Left lung (tissue), 10 donors: ENCODE measurements around the gene TRPC4AP. TPM values are rescaled to one million over a fixed set of nuclear protein-coding genes. Genes with fewer than 3 reads are reported as not detected.
A peak's percentile ranks its signal among the peaks of the same experiment; 100 is the strongest.

Experiments
- ATAC-seq: fragments of 200-7000 bp; cut with Tn5 transposase; one replicate; pipeline ENCODE4 v1.9.1; 2020; ENCODE audit warnings: moderate library complexity
- DNase-seq, 4 donors: peaks; one replicate each; pipeline ENCODE4 v3.0.0-alpha.2; 2013 to 2020
- H3K27ac ChIP-seq, 2 donors: fragments of 200-600 bp; sonication (generic) in 1 of 2; one replicate each; pipeline versions ENCODE4 v1.5.0 to v1.8.0; 2020 to 2021
- H3K27me3 ChIP-seq, 2 donors: fragments of 200-600 bp; sonication (generic) in 1 of 2; one replicate each; pipeline versions ENCODE4 v1.5.0 to v1.8.0; 2020 to 2021
- H3K36me3 ChIP-seq, 2 donors: fragments of 200-600 bp; sonication (generic) in 1 of 2; one replicate each; pipeline versions ENCODE4 v1.5.0 to v1.8.0; 2020 to 2021
- H3K4me1 ChIP-seq, 2 donors: fragments of 200-600 bp; one replicate each; pipeline ENCODE4 v1.8.0; 2021
- H3K4me3 ChIP-seq, 2 donors: fragments of 200-600 bp; sonication (generic) in 1 of 2; one replicate each; pipeline versions ENCODE4 v1.5.0 to v1.8.0; 2020 to 2021; ENCODE audit warnings: mild to moderate bottlenecking in 1 of 2
- H3K9me3 ChIP-seq, 2 donors: fragments of 200-600 bp; sonication (generic) in 1 of 2; one replicate each; pipeline versions ENCODE4 v1.5.0 to v1.8.0; 2020 to 2021
- CTCF ChIP-seq, 2 donors: fragments of 200-600 bp; sonication (generic) in 1 of 2; IDR thresholded peaks; one replicate each; pipeline versions ENCODE4 v1.5.0 to v1.8.0; 2021; ENCODE audit warnings: antibody characterized with exemption in 2 of 2
- intact Hi-C, 2 donors: fragments of 100-400 bp; cut with DNase I; formaldehyde crosslinking; loops; one replicate each; pipeline versions ENCODE4 v1.11.2 to v1.14.2; 2022
- polyA plus RNA-seq, 6 donors: library from polyadenylated mRNA; unstranded; fragments of 120-200 nt; gene quantifications; one replicate each; pipeline ENCODE4 v1.2.1, GENCODE V29; 2013; ENCODE audit not compliant: insufficient read length in 6 of 6
- total RNA-seq, 2 donors: library from RNA; stranded (reverse); fragmentation: NEBNext Ultra II Directional; extraction: Animal tissue kit (Norgen Biotek cat#: 25700); gene quantifications; one replicate each; pipeline ENCODE4 v1.2.1, GENCODE V29; 2021
- donor health status: DM: no; HTN: yes; CAD: no.
- donor health status: DM: no; HTN: no; CAD: no.

Gene TRPC4AP
- total and polyA plus RNA-seq, 8 donors: 57.8 to 70.8 (median 67.0) TPM

- intact Hi-C loops: no loop called here
- DNase-seq: no peak
- no peak for TF ChIP-seq CTCF (IDR thresholded peaks at IDR 0.05)
- no peak for ATAC-seq
- H3K4me1 ChIP-seq: no peaks in the 10 kb centered on the region
- H3K27me3 ChIP-seq: no peaks in the 10 kb centered on the region
- no peaks in the 10 kb centered on the region for H3K9me3 ChIP-seq
- H3K27ac ChIP-seq: no peak overlapping the region
- no peaks in the 10 kb centered on the region for H3K36me3 ChIP-seq
- H3K4me3 ChIP-seq: no peak overlapping the region
These were observed 128.1 kb downstream of the TRPC4AP start for GRCh38 chr20:34964486-34964885.

GRCh38 chr20:34956751-34957472 is 135.7 kb downstream of the TRPC4AP start:
- no peak for DNase-seq
- no peaks in the 10 kb centered on the region for H3K27me3 ChIP-seq
- peaks cover 5 to 21% of the 10 kb centered on the region in 2 donors for H3K4me1 ChIP-seq
- no peak overlapping the region for H3K4me3 ChIP-seq
- ATAC-seq: no peak
- H3K36me3 ChIP-seq: peaks cover 0 to under 1% of the 10 kb centered on the region in 2 donors
- intact Hi-C loops: loop anchor here in 1 of 2 donors (2.0 kb wide), 1 partner anchor 82 kb away; no protein-coding TSS in a partner anchor
- H3K9me3 ChIP-seq: no peaks in the 10 kb centered on the region
- no peak for TF ChIP-seq CTCF (IDR thresholded peaks at IDR 0.05)
- no peak overlapping the region for H3K27ac ChIP-seq

GRCh38 chr20:34956041-34956458 is 136.6 kb downstream of the TRPC4AP start:
- ATAC-seq (no peak), DNase-seq (no peak)
- Histone ChIP-seq H3K4me3 (peak overlapping the region; percentile 65 to 77), H3K27ac (peak overlapping the region; percentile 89 to 92), H3K27me3 (no peaks in the 10 kb centered on the region), H3K4me1 (peaks cover 5 to 21% of the 10 kb centered on the region in 2 donors), H3K9me3 (no peaks in the 10 kb centered on the region), H3K36me3 (peaks cover 0 to 9% of the 10 kb centered on the region in 2 donors)
- intact Hi-C loops: loop anchor here in 1 of 2 donors (2.0 kb wide), 1 partner anchor 81 kb away; no protein-coding TSS in a partner anchor
- TF ChIP-seq CTCF (IDR thresholded peaks at IDR 0.05): no peak

- DNase-seq (peak; percentile 97 to 100 (median 98)), ATAC-seq (peak; percentile 98)
- Histone ChIP-seq H3K27me3 (no peaks in the 10 kb centered on the region), H3K4me1 (peaks cover 5 to 21% of the 10 kb centered on the region in 2 donors), H3K27ac (peak within 1 kb of the TSS; percentile 89 to 92), H3K36me3 (peaks cover 0 to 15% of the 10 kb centered on the region in 2 donors), H3K4me3 (peak within 1 kb of the TSS; percentile 65 to 77), H3K9me3 (no peaks in the 10 kb centered on the region)
- intact Hi-C loops: loop anchor here in 1 of 2 donors (2.0 kb wide), 1 partner anchor 81 kb away; no protein-coding TSS in a partner anchor
- peak in 1 of 2 donors; percentile 39 for TF ChIP-seq CTCF (IDR thresholded peaks at IDR 0.05)
These were observed 137.2 kb downstream of the TRPC4AP start, which contains the start of the genes GSS and MYH7B for GRCh38 chr20:34955231-34956040. Gene GSS, minus strand, starts transcription at chr20:34955806. Its CDS starts 3,954 bp downstream, at chr20:34951852. Gene MYH7B, plus strand, starts transcription at chr20:34955868. Its CDS starts 22,138 bp downstream, at chr20:34978006.
